ENCODE results near the gene ZFP1. TPM values are rescaled to one million over a fixed set of nuclear protein-coding genes. Genes with fewer than 3 reads are reported as not detected.

Gene ZFP1
- total RNA-seq (2012; rRNA removed): 9.4 and 12.7 TPM in 2 replicates

DNA sequence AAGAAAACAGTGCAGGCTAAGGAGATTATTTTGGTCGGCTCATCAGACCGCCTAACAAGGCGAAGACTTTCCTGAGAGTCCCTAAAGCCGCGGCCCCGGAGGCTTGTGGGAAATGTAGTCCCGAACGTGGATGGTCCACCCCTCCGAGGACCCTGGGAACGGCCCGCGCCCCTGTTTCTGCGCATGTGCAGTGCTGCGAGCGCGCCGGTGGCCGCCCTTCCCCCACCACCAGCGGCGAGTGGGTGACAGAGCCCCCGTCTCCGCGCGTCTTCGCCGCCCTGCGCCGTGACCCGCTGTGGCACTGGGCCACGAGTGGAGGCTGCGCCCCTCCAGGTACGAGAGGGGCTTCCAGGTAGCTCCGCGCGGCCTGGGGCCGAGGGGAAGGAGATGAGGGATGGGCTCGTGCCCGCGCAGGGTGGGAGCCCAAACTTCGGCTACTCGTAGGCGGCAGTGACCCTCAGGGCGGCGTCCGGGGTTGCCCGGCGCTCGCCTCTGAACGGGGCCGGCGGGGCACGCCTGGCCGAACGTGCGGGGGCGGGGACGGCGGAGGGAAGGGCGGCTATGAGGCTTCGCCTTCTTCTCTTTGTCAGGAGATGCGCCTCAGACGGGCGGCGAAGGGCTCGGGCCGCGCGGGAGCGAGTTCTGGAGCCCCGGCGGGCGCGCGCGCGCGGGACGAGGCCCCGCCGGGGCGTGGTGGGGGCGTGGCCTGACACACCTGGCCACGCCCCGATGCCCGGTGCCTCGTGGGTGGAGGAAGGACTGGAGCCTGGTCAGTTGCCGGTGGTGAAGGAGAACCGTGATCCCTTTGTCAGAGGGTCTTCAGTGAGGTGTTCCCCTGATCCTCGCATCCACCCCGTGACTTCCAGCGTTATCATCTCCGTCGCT, at the start of gene ZFP1:
Gene ZFP1, plus strand, starts transcription at position 214 of the 885 bp plus-strand sequence. CDS start 4,428 bp downstream, outside the sequence.
- no peaks in the 10 kb centered on the region for H3K27me3 ChIP-seq (ENCODE audit: control insufficient read depth, insufficient read depth, low read length)
- H3K36me3 ChIP-seq (ENCODE audit: insufficient read depth, low read length): peaks cover 9% of the 10 kb centered on the region
- peaks cover 10% of the 10 kb centered on the region for H3K9me3 ChIP-seq (replicated peaks; ENCODE audit: low read length)
- H3K4me1 ChIP-seq (ENCODE audit: control insufficient read depth, insufficient read depth, low read length): no peaks in the 10 kb centered on the region
- H3K4me2 ChIP-seq (ENCODE audit: low read length): peak within 1 kb of the TSS; percentile 97
- peak within 1 kb of the TSS; percentile 100 for H3K4me3 ChIP-seq (ENCODE audit: low read length)
- peak within 1 kb of the TSS; percentile 98 for H3K9ac ChIP-seq (ENCODE audit: low read depth, low read length)

DNA sequence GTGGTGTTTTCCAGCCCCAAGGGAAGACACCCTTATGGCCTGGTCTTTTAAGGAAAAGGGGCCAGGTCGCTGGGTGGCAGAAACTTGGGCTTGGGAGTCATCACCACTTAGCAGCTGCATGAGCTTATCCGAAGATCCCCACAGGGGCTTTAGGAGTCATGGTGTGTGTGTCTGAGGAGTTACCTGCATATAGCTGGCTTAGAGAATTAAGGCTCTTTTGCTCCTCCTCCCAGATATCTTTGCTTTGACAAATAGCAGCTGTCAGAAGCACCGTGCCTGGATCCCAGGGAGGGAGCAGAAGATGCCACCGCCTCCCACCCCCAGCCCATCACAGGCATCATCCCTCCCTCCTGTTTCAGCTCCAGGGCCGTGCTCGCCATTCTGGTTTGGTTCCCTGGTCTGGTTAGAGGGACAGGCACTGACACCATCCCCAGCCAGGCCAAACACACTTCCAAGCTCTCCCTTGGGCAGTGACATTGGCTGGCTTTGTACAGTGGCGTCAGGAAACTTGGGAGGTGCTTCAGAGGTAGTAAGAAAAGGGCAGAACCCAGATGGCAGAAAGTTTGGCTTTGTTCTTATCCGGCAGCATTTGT, 49.2 kb upstream of the ZFP1 start:
- Histone ChIP-seq H3K36me3 (ENCODE audit: insufficient read depth, low read length) (peaks cover 3% of the 10 kb centered on the region), H3K27me3 (ENCODE audit: control insufficient read depth, insufficient read depth, low read length) (no peaks in the 10 kb centered on the region), H3K9me3 (replicated peaks; ENCODE audit: low read length) (no peaks in the 10 kb centered on the region), H3K9ac (ENCODE audit: low read depth, low read length) (no peak overlapping the region), H3K4me1 (ENCODE audit: control insufficient read depth, insufficient read depth, low read length) (peaks cover 15% of the 10 kb centered on the region), H3K4me2 (ENCODE audit: low read length) (peak overlapping the region; percentile 22), H3K4me3 (ENCODE audit: low read length) (no peak overlapping the region)

DNA sequence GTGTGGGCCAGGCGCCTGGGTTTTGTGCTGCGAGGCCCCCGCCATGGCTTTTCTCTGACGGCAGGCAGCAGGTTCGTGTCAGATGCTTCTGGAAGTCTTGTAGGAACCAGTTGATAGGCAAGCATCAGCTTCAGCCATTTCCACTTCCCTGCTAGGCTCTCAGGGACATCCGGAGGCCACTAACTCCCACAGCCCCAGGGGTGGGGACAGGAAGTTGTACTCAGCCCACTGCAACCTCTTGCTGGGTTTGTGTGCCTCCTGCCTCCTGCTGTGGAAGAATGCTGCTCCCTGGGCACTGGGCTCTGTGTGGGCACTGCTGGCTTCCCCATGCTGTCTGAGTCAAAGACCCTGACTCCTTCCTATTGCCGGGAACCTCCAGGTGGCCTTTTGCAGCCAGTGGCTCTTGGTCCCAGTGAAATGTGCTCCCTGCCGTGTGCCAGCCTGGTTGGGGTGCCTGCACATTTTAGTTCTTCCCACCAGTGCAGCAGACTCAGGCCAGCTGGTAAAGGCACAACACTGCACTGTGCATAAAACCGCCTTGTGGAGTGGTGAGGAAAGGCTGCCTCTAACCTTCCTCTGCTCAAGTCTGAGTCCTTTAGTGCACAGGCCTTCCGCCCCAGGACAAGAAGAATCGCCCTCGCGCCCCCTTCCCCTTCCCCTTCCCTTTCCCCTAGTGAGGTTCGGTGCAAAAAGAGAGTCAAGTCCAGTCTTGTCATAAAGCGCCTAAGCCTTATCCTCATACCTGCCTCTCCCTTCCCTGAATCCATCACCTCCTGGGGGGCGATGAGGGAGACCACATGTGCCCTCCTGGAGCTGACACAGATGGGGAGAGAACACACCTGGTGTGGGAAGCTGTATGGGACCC, 48.4 kb upstream of the ZFP1 start:
- Histone ChIP-seq H3K9ac (ENCODE audit: low read depth, low read length) (no peak overlapping the region), H3K9me3 (replicated peaks; ENCODE audit: low read length) (no peaks in the 10 kb centered on the region), H3K4me2 (ENCODE audit: low read length) (peak overlapping the region; percentile 22), H3K27me3 (ENCODE audit: control insufficient read depth, insufficient read depth, low read length) (no peaks in the 10 kb centered on the region), H3K36me3 (ENCODE audit: insufficient read depth, low read length) (peaks cover 3% of the 10 kb centered on the region), H3K4me1 (ENCODE audit: control insufficient read depth, insufficient read depth, low read length) (peaks cover 15% of the 10 kb centered on the region), H3K4me3 (ENCODE audit: low read length) (no peak overlapping the region)

GRCh38 chr16:75100603-75100990, 47.7 kb upstream of the ZFP1 start:
- Histone ChIP-seq H3K36me3 (ENCODE audit: insufficient read depth, low read length) (peaks cover 3% of the 10 kb centered on the region), H3K9ac (ENCODE audit: low read depth, low read length) (no peak overlapping the region), H3K4me3 (ENCODE audit: low read length) (no peak overlapping the region), H3K27me3 (ENCODE audit: control insufficient read depth, insufficient read depth, low read length) (no peaks in the 10 kb centered on the region), H3K4me1 (ENCODE audit: control insufficient read depth, insufficient read depth, low read length) (peaks cover 21% of the 10 kb centered on the region), H3K4me2 (ENCODE audit: low read length) (no peak overlapping the region), H3K9me3 (replicated peaks; ENCODE audit: low read length) (no peaks in the 10 kb centered on the region)

- H3K4me3 ChIP-seq (ENCODE audit: low read length): no peak overlapping the region
- no peaks in the 10 kb centered on the region for H3K27me3 ChIP-seq (ENCODE audit: control insufficient read depth, insufficient read depth, low read length)
- no peak overlapping the region for H3K4me2 ChIP-seq (ENCODE audit: low read length)
- no peak overlapping the region for H3K9ac ChIP-seq (ENCODE audit: low read depth, low read length)
- peaks cover 9% of the 10 kb centered on the region for H3K36me3 ChIP-seq (ENCODE audit: insufficient read depth, low read length)
- H3K4me1 ChIP-seq (ENCODE audit: control insufficient read depth, insufficient read depth, low read length): peaks cover 25% of the 10 kb centered on the region
- no peaks in the 10 kb centered on the region for H3K9me3 ChIP-seq (replicated peaks; ENCODE audit: low read length)
Measured at GRCh38 chr16:75101635-75102034, 46.7 kb upstream of the ZFP1 start.

- Histone ChIP-seq H3K4me2 (ENCODE audit: low read length) (no peak overlapping the region), H3K9ac (ENCODE audit: low read depth, low read length) (no peak overlapping the region), H3K9me3 (replicated peaks; ENCODE audit: low read length) (no peaks in the 10 kb centered on the region), H3K36me3 (ENCODE audit: insufficient read depth, low read length) (peaks cover 11% of the 10 kb centered on the region), H3K4me1 (ENCODE audit: control insufficient read depth, insufficient read depth, low read length) (peaks cover 31% of the 10 kb centered on the region), H3K4me3 (ENCODE audit: low read length) (no peak overlapping the region), H3K27me3 (ENCODE audit: control insufficient read depth, insufficient read depth, low read length) (no peaks in the 10 kb centered on the region)
Measured at GRCh38 chr16:75102595-75102994, 45.7 kb upstream of the ZFP1 start.

DNA sequence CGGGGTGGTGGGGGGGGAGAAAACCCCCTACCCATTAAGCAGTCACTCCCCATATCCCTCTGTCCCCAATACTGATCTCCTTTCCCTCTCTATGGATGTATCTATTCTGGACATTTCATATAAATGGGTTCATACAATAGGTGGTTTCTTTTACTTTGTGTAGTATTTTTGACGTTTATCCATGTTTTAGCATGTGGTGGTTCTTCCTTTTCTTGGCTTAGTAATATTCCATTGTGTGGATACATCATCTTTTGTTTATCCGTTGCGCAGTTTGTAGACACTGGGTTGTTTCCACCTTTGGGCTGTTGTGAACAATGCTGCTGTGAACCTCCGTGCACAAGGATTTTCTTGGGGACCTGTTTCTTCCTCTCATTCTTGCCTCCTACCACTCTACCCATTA, 44.3 kb upstream of the ZFP1 start:
- Histone ChIP-seq H3K4me2 (ENCODE audit: low read length) (no peak overlapping the region), H3K9me3 (replicated peaks; ENCODE audit: low read length) (no peaks in the 10 kb centered on the region), H3K27me3 (ENCODE audit: control insufficient read depth, insufficient read depth, low read length) (no peaks in the 10 kb centered on the region), H3K4me1 (ENCODE audit: control insufficient read depth, insufficient read depth, low read length) (peaks cover 43% of the 10 kb centered on the region), H3K9ac (ENCODE audit: low read depth, low read length) (no peak overlapping the region), H3K4me3 (ENCODE audit: low read length) (no peak overlapping the region), H3K36me3 (ENCODE audit: insufficient read depth, low read length) (peaks cover 11% of the 10 kb centered on the region)

GRCh38 chr16:75104836-75105235, 43.5 kb upstream of the ZFP1 start:
- H3K4me2 ChIP-seq (ENCODE audit: low read length): no peak overlapping the region
- H3K9ac ChIP-seq (ENCODE audit: low read depth, low read length): no peak overlapping the region
- H3K27me3 ChIP-seq (ENCODE audit: control insufficient read depth, insufficient read depth, low read length): no peaks in the 10 kb centered on the region
- H3K4me1 ChIP-seq (ENCODE audit: control insufficient read depth, insufficient read depth, low read length): peaks cover 45% of the 10 kb centered on the region
- no peaks in the 10 kb centered on the region for H3K9me3 ChIP-seq (replicated peaks; ENCODE audit: low read length)
- no peak overlapping the region for H3K4me3 ChIP-seq (ENCODE audit: low read length)
- H3K36me3 ChIP-seq (ENCODE audit: insufficient read depth, low read length): peaks cover 11% of the 10 kb centered on the region

DNA sequence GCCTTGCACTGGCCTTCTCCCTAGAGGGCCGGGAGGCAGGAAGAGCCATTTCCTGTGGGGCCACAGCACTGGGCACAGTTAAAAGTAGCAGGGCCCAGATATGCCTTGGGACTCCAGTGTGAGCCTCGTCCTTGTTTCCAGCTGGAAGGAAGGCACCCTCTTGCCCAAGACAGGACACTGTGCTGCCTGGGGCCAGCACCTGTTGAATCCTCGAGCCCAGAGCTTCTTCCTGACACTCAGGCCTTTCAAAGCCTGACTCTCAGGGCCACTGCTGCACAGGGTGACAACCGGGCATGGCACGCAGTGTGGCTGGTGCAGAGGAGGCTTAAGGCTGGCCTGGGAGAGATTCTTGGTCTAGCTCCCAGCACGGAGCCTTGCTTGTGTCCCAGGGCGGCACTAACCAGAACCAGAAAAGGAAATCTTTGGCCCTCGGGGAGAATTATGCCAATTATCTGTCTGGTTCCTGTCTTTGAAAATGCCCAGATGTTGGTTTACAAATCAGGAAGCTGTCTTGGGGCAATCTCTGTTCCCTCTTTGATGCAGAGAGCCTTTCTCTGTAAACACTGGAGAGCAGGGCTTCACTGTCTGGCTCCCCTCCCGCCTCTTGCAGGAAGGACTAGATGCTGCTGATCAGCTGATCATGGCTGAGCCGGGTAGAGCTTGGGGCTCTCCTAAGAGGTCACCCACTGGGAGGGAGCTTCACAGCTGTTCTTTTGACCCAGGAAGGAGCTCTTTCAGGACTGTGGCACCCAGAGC, 42.8 kb upstream of the ZFP1 start:
- Histone ChIP-seq H3K4me1 (ENCODE audit: control insufficient read depth, insufficient read depth, low read length) (peaks cover 45% of the 10 kb centered on the region), H3K4me3 (ENCODE audit: low read length) (no peak overlapping the region), H3K36me3 (ENCODE audit: insufficient read depth, low read length) (peaks cover 11% of the 10 kb centered on the region)

GRCh38 chr16:75106351-75107274, 41.7 kb upstream of the ZFP1 start:
- Histone ChIP-seq H3K4me3 (ENCODE audit: low read length) (no peak overlapping the region), H3K4me2 (ENCODE audit: low read length) (no peak overlapping the region), H3K9me3 (replicated peaks; ENCODE audit: low read length) (no peaks in the 10 kb centered on the region), H3K9ac (ENCODE audit: low read depth, low read length) (no peak overlapping the region), H3K36me3 (ENCODE audit: insufficient read depth, low read length) (peaks cover 11% of the 10 kb centered on the region), H3K4me1 (ENCODE audit: control insufficient read depth, insufficient read depth, low read length) (peaks cover 53% of the 10 kb centered on the region), H3K27me3 (ENCODE audit: control insufficient read depth, insufficient read depth, low read length) (no peaks in the 10 kb centered on the region)

More for the DNA sequence above, 42.8 kb upstream of the ZFP1 start:
- Histone ChIP-seq H3K4me2 (ENCODE audit: low read length) (no peak overlapping the region), H3K9me3 (replicated peaks; ENCODE audit: low read length) (no peaks in the 10 kb centered on the region), H3K9ac (ENCODE audit: low read depth, low read length) (no peak overlapping the region), H3K27me3 (ENCODE audit: control insufficient read depth, insufficient read depth, low read length) (no peaks in the 10 kb centered on the region)

Data from skeletal muscle satellite cell (primary cell).